RWPE2 (cell line): ENCODE measurements around the gene MAGI1.

ENCODE experiments used
- ATAC-seq: fragments of 200-7000 bp; cut with Tn5 transposase; 3 replicates; pipeline ENCODE4 v1.9.1; 2021; ENCODE audit warnings: low read depth
- DNase-seq: peaks from one replicate; pipeline ENCODE4 v3.0.0-alpha.2; 2020; ENCODE audit warnings: low spot score
- H3K27ac ChIP-seq: fragments of 450-650 bp; 2 replicates; pipeline ENCODE4 v1.5.1; 2017; ENCODE audit warnings: mild to moderate bottlenecking; ENCODE audit not compliant: poor library complexity, severe bottlenecking
- H3K27me3 ChIP-seq: fragments of 250-450 bp; sonication (Bioruptor Pico); 2 replicates; pipeline ENCODE4 v1.5.1; 2021; ENCODE audit warnings: mild to moderate bottlenecking, moderate library complexity; ENCODE audit not compliant: insufficient read depth, poor library complexity, severe bottlenecking
- H3K36me3 ChIP-seq: fragments of 250-450 bp; sonication (Bioruptor Pico); 2 replicates; pipeline ENCODE4 v1.5.1; 2020; ENCODE audit warnings: low read depth, mild to moderate bottlenecking, moderate library complexity
- H3K4me1 ChIP-seq: fragments of 250-450 bp; sonication (Bioruptor Pico); 2 replicates; pipeline ENCODE4 v1.5.1; 2021; ENCODE audit warnings: mild to moderate bottlenecking, moderate library complexity; ENCODE audit not compliant: insufficient read depth, poor library complexity, severe bottlenecking
- H3K4me3 ChIP-seq: fragments of 250-450 bp; sonication (Bioruptor Pico); 2 replicates; pipeline ENCODE4 v1.5.1; 2021; ENCODE audit warnings: mild to moderate bottlenecking, moderate library complexity; ENCODE audit not compliant: severe bottlenecking
- H3K9me3 ChIP-seq: fragments of 250-450 bp; sonication (Bioruptor Pico); 2 replicates; pipeline ENCODE4 v1.5.1; 2021; ENCODE audit warnings: mild to moderate bottlenecking, moderate library complexity; ENCODE audit not compliant: severe bottlenecking
- CTCF ChIP-seq: fragments of 450-650 bp; IDR thresholded peaks from one replicate; pipeline ENCODE4 v1.5.1; 2017; ENCODE audit warnings: mild to moderate bottlenecking, moderate library complexity; ENCODE audit not compliant: poor library complexity, severe bottlenecking

Gene MAGI1

GRCh38 chr3:65352951-65353350 is 685.8 kb downstream of the MAGI1 start:
- Histone ChIP-seq H3K9me3 (no peaks in the 10 kb centered on the region), H3K27me3 (no peaks in the 10 kb centered on the region), H3K4me1 (no peaks in the 10 kb centered on the region), H3K27ac (no peak overlapping the region), H3K4me3 (no peak overlapping the region), H3K36me3 (no peaks in the 10 kb centered on the region)
- TF ChIP-seq CTCF, result no peak
- DNase-seq (no peak), ATAC-seq (no peak)

GRCh38 chr3:65351753-65352152 is 687.0 kb downstream of the MAGI1 start:
- H3K27me3 ChIP-seq, result no peaks in the 10 kb centered on the region
- H3K9me3 ChIP-seq, result no peaks in the 10 kb centered on the region
- H3K27ac ChIP-seq, result no peak overlapping the region
- DNase-seq (no peak), ATAC-seq (no peak)
- H3K4me3 ChIP-seq, result no peak overlapping the region
- no peaks in the 10 kb centered on the region for H3K36me3 ChIP-seq
- H3K4me1 ChIP-seq, result no peaks in the 10 kb centered on the region
- TF ChIP-seq CTCF, result no peak

GRCh38 chr3:65350801-65351476 is 687.8 kb downstream of the MAGI1 start:
- no peaks in the 10 kb centered on the region for H3K36me3 ChIP-seq
- TF ChIP-seq CTCF, result no peak
- ATAC-seq, result no peak

GRCh38 chr3:65348398-65348995 is 690.2 kb downstream of the MAGI1 start:
- Histone ChIP-seq H3K9me3 (no peaks in the 10 kb centered on the region), H3K27me3 (no peaks in the 10 kb centered on the region), H3K4me1 (no peaks in the 10 kb centered on the region), H3K36me3 (no peaks in the 10 kb centered on the region), H3K27ac (no peak overlapping the region), H3K4me3 (no peak overlapping the region)
- ATAC-seq, result peak; percentile 19; the same call in 1 of the 3 replicates
- DNase-seq, result no peak
- no peak for TF ChIP-seq CTCF

More at GRCh38 chr3:65350801-65351476, 687.8 kb downstream of the MAGI1 start:
- Histone ChIP-seq H3K9me3 (no peaks in the 10 kb centered on the region), H3K4me3 (no peak overlapping the region), H3K27ac (no peak overlapping the region), H3K4me1 (no peaks in the 10 kb centered on the region), H3K27me3 (no peaks in the 10 kb centered on the region)
- DNase-seq, result no peak

- H3K9me3 ChIP-seq, result no peaks in the 10 kb centered on the region
- H3K4me1 ChIP-seq, result no peaks in the 10 kb centered on the region
- H3K4me3 ChIP-seq, result no peak overlapping the region
- DNase-seq (no peak), ATAC-seq (no peak)
- H3K27me3 ChIP-seq, result no peaks in the 10 kb centered on the region
- no peaks in the 10 kb centered on the region for H3K36me3 ChIP-seq
- no peak for TF ChIP-seq CTCF
- no peak overlapping the region for H3K27ac ChIP-seq
Measured at GRCh38 chr3:65347166-65347565, 691.6 kb downstream of the MAGI1 start.
